ENCODE data around the gene CDC42BPB. TPM values are rescaled to one million over a fixed set of nuclear protein-coding genes. Genes with fewer than 3 reads are reported as not detected.

Gene CDC42BPB
- total and polyA plus RNA-seq, 2 of the 13 experiments (the other 11 are each of a cell fraction or from before 2014, with no cell fraction given): 19.7 to 32.3 TPM

DNA sequence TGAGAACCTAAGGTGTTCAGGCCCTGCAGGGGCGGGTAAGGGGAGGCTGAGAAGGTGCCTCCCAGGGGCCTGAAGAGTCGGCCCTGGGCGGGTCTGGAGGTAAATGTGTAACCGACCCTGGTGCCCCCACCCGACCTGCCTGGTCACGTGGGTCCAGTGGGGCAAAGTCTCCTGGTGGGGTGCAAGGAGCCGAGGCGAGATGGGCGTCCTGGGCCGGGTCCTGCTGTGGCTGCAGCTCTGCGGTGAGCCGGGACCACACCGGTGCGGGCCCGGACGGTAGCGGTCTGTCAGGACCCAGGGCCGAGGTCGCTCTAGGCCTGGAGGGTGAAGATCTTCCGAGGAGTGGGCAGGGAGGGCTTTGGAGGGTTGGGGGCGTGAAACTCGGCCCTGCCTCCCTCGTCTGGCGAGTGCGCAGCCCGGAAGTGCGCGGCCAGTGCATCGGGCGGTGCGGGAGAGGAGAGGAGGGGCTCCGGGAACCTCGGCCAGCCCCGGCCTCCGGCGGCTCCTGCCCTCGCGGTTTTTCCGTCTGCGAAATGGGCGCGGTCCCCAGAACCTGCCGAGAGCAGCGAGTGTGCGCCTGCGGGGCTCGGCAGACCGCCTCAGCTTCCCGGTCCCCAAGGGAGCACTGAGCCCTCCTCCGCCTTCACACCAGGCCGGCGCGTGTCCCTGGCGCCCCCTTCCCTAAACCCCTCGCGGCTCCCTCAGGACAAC, 134.7 kb downstream of the CDC42BPB start, which contains the start of gene AMN (continued):
- TF ChIP-seq, protein P1, sequence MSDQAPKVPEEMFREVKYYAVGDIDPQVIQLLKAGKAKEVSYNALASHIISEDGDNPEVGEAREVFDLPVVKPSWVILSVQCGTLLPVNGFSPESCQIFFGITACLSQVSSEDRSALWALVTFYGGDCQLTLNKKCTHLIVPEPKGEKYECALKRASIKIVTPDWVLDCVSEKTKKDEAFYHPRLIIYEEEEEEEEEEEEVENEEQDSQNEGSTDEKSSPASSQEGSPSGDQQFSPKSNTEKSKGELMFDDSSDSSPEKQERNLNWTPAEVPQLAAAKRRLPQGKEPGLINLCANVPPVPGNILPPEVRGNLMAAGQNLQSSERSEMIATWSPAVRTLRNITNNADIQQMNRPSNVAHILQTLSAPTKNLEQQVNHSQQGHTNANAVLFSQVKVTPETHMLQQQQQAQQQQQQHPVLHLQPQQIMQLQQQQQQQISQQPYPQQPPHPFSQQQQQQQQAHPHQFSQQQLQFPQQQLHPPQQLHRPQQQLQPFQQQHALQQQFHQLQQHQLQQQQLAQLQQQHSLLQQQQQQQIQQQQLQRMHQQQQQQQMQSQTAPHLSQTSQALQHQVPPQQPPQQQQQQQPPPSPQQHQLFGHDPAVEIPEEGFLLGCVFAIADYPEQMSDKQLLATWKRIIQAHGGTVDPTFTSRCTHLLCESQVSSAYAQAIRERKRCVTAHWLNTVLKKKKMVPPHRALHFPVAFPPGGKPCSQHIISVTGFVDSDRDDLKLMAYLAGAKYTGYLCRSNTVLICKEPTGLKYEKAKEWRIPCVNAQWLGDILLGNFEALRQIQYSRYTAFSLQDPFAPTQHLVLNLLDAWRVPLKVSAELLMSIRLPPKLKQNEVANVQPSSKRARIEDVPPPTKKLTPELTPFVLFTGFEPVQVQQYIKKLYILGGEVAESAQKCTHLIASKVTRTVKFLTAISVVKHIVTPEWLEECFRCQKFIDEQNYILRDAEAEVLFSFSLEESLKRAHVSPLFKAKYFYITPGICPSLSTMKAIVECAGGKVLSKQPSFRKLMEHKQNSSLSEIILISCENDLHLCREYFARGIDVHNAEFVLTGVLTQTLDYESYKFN (CRISPR knock-in tag; conservative IDR thresholded peaks at IDR 0.05): peak; percentile 89
- TF ChIP-seq, protein P2, sequence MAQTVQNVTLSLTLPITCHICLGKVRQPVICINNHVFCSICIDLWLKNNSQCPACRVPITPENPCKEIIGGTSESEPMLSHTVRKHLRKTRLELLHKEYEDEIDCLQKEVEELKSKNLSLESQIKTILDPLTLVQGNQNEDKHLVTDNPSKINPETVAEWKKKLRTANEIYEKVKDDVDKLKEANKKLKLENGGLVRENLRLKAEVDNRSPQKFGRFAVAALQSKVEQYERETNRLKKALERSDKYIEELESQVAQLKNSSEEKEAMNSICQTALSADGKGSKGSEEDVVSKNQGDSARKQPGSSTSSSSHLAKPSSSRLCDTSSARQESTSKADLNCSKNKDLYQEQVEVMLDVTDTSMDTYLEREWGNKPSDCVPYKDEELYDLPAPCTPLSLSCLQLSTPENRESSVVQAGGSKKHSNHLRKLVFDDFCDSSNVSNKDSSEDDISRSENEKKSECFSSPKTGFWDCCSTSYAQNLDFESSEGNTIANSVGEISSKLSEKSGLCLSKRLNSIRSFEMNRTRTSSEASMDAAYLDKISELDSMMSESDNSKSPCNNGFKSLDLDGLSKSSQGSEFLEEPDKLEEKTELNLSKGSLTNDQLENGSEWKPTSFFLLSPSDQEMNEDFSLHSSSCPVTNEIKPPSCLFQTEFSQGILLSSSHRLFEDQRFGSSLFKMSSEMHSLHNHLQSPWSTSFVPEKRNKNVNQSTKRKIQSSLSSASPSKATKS (CRISPR knock-in tag; IDR thresholded peaks at IDR 0.05): no peak
- peak; percentile 66; the same call in 1 of the 2 replicates for TF ChIP-seq ZNF460 (CRISPR knock-in tag; IDR thresholded peaks at IDR 0.05; ENCODE audit: borderline replicate concordance)
- TF ChIP-seq, protein P3, sequence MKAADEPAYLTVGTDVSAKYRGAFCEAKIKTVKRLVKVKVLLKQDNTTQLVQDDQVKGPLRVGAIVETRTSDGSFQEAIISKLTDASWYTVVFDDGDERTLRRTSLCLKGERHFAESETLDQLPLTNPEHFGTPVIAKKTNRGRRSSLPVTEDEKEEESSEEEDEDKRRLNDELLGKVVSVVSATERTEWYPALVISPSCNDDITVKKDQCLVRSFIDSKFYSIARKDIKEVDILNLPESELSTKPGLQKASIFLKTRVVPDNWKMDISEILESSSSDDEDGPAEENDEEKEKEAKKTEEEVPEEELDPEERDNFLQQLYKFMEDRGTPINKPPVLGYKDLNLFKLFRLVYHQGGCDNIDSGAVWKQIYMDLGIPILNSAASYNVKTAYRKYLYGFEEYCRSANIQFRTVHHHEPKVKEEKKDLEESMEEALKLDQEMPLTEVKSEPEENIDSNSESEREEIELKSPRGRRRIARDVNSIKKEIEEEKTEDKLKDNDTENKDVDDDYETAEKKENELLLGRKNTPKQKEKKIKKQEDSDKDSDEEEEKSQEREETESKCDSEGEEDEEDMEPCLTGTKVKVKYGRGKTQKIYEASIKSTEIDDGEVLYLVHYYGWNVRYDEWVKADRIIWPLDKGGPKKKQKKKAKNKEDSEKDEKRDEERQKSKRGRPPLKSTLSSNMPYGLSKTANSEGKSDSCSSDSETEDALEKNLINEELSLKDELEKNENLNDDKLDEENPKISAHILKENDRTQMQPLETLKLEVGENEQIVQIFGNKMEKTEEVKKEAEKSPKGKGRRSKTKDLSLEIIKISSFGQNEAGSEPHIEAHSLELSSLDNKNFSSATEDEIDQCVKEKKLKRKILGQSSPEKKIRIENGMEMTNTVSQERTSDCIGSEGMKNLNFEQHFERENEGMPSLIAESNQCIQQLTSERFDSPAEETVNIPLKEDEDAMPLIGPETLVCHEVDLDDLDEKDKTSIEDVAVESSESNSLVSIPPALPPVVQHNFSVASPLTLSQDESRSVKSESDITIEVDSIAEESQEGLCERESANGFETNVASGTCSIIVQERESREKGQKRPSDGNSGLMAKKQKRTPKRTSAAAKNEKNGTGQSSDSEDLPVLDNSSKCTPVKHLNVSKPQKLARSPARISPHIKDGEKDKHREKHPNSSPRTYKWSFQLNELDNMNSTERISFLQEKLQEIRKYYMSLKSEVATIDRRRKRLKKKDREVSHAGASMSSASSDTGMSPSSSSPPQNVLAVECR (CRISPR knock-in tag; IDR thresholded peaks at IDR 0.05; ENCODE audit: borderline replicate concordance): peak; percentile 94
- no peak for TF ChIP-seq HOXA7 (CRISPR knock-in tag; IDR thresholded peaks at IDR 0.05)
- peak; percentile 74; the same call in 1 of the 2 replicates for TF ChIP-seq GZF1 (CRISPR knock-in tag; IDR thresholded peaks at IDR 0.05)
- peak; percentile 51; the same call in 1 of the 2 replicates for TF ChIP-seq ZNF709 (CRISPR knock-in tag; IDR thresholded peaks at IDR 0.05)
- TF ChIP-seq ZNF614 (CRISPR knock-in tag; IDR thresholded peaks at IDR 0.05; ENCODE audit: borderline replicate concordance): peak; percentile 40; the same call in 1 of the 2 replicates
- TF ChIP-seq BRCA1 (CRISPR knock-in tag; IDR thresholded peaks at IDR 0.05): no peak
- no peak; the same call in 1 of the 2 replicates for TF ChIP-seq ZNF607 (CRISPR knock-in tag; IDR thresholded peaks at IDR 0.05; ENCODE audit: borderline replicate concordance)
- no peak for TF ChIP-seq TAF15 (IDR thresholded peaks at IDR 0.05; ENCODE audit: low read depth, low read length, poor library complexity, severe bottlenecking)
- TF ChIP-seq, protein P4, sequence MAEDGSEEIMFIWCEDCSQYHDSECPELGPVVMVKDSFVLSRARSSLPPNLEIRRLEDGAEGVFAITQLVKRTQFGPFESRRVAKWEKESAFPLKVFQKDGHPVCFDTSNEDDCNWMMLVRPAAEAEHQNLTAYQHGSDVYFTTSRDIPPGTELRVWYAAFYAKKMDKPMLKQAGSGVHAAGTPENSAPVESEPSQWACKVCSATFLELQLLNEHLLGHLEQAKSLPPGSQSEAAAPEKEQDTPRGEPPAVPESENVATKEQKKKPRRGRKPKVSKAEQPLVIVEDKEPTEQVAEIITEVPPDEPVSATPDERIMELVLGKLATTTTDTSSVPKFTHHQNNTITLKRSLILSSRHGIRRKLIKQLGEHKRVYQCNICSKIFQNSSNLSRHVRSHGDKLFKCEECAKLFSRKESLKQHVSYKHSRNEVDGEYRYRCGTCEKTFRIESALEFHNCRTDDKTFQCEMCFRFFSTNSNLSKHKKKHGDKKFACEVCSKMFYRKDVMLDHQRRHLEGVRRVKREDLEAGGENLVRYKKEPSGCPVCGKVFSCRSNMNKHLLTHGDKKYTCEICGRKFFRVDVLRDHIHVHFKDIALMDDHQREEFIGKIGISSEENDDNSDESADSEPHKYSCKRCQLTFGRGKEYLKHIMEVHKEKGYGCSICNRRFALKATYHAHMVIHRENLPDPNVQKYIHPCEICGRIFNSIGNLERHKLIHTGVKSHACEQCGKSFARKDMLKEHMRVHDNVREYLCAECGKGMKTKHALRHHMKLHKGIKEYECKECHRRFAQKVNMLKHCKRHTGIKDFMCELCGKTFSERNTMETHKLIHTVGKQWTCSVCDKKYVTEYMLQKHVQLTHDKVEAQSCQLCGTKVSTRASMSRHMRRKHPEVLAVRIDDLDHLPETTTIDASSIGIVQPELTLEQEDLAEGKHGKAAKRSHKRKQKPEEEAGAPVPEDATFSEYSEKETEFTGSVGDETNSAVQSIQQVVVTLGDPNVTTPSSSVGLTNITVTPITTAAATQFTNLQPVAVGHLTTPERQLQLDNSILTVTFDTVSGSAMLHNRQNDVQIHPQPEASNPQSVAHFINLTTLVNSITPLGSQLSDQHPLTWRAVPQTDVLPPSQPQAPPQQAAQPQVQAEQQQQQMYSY (CRISPR knock-in tag; IDR thresholded peaks at IDR 0.05): no peak
- peak; percentile 78; the same call in 1 of the 2 replicates for TF ChIP-seq KLF12 (CRISPR knock-in tag; IDR thresholded peaks at IDR 0.05; ENCODE audit: borderline replicate concordance)
- TF ChIP-seq ZNF550 (CRISPR knock-in tag; IDR thresholded peaks at IDR 0.05; ENCODE audit: borderline replicate concordance): no peak
